GM23338 (cell line): Measurements from ENCODE around the gene KRTAP12-2. TPM values are rescaled to one million over a fixed set of nuclear protein-coding genes. Genes with fewer than 3 reads are reported as not detected.

Experiments
- ATAC-seq: fragments of 200-7000 bp; cut with Tn5 transposase; 3 replicates; pipeline ENCODE4 v1.9.1; 2020
- DNase-seq: peaks from one replicate; pipeline ENCODE4 v3.0.0-alpha.2; 2015; ENCODE audit warnings: low spot score
- H2AFZ ChIP-seq: fragments of 200-600 bp; sonication (generic); 2 replicates; pipeline ENCODE4 v1.8.0; 2016; ENCODE audit warnings: antibody characterized with exemption, mild to moderate bottlenecking, moderate library complexity
- H3F3A ChIP-seq: fragments of 200-600 bp; sonication (generic); replicated peaks from 2 replicates; pipeline ENCODE4 v1.8.0; 2017; ENCODE audit warnings: antibody characterized with exemption, mixed run types, low read depth
- H3K27ac ChIP-seq: fragments of 200-600 bp; sonication (generic); 2 replicates; pipeline ENCODE4 v1.6.1; 2016; ENCODE audit warnings: low read depth
- H3K27me3 ChIP-seq: fragments of 200-600 bp; sonication (generic); 2 replicates; pipeline ENCODE4 v1.8.0; 2016; ENCODE audit warnings: mild to moderate bottlenecking, mixed run types, moderate library complexity; ENCODE audit not compliant: insufficient read depth
- H3K36me3 ChIP-seq: fragments of 200-600 bp; sonication (generic); 2 replicates; pipeline ENCODE4 v1.8.0; 2016; ENCODE audit warnings: mild to moderate bottlenecking; ENCODE audit not compliant: insufficient read depth
- H3K4me1 ChIP-seq: fragments of 200-600 bp; sonication (generic); 2 replicates; pipeline ENCODE4 v1.8.0; 2016; ENCODE audit warnings: mild to moderate bottlenecking, moderate library complexity; ENCODE audit not compliant: insufficient read depth
- H3K4me2 ChIP-seq: fragments of 200-600 bp; sonication (generic); 2 replicates; pipeline ENCODE4 v1.7.1; 2017; ENCODE audit warnings: mixed run types
- H3K4me3 ChIP-seq: fragments of 200-600 bp; sonication (generic); 2 replicates; pipeline ENCODE4 v1.6.1; 2016; ENCODE audit warnings: mixed run types
- H3K79me2 ChIP-seq: fragments of 200-600 bp; sonication (generic); replicated peaks from 2 replicates; pipeline ENCODE4 v1.8.0; 2017; ENCODE audit warnings: mild to moderate bottlenecking; ENCODE audit not compliant: insufficient read depth
- H3K9me2 ChIP-seq: fragments of 200-600 bp; sonication (generic); 2 replicates; pipeline ENCODE4 v1.8.0; 2017; ENCODE audit not compliant: insufficient read depth
- H4K20me1 ChIP-seq: fragments of 200-600 bp; sonication (generic); replicated peaks from 2 replicates; pipeline ENCODE4 v1.8.0; 2017; ENCODE audit warnings: mild to moderate bottlenecking; ENCODE audit not compliant: insufficient read depth
- H3K27ac Mint-ChIP-seq: 2 replicates; pipeline ENCODE4 v1.8.0; 2020; ENCODE audit warnings: inconsistent platforms, mild to moderate bottlenecking, moderate library complexity, mixed read lengths
- H3K27me3 Mint-ChIP-seq: 3 replicates; pipeline ENCODE4 v1.8.0; 2022; ENCODE audit warnings: low read depth, mild to moderate bottlenecking, moderate library complexity, mixed read lengths, inconsistent platforms; ENCODE audit not compliant: insufficient read depth, poor library complexity
- H3K36me3 Mint-ChIP-seq: 3 replicates; pipeline ENCODE4 v1.8.0; 2021; ENCODE audit warnings: low read depth, mild to moderate bottlenecking, inconsistent platforms, moderate library complexity, mixed read lengths
- H3K4me1 Mint-ChIP-seq: 3 replicates; pipeline ENCODE4 v1.8.0; 2020; ENCODE audit warnings: mild to moderate bottlenecking, inconsistent platforms, mixed read lengths
- H3K4me3 Mint-ChIP-seq: 3 replicates; pipeline ENCODE4 v1.8.0; 2021; ENCODE audit warnings: moderate library complexity, mild to moderate bottlenecking, inconsistent platforms, mixed read lengths
- H3K9me3 Mint-ChIP-seq: 3 replicates; pipeline ENCODE4 v1.8.0; 2020; ENCODE audit warnings: moderate library complexity, mild to moderate bottlenecking, inconsistent platforms, mixed read lengths
- CREB1 ChIP-seq: fragments of 250-450 bp; sonication (Bioruptor Pico); IDR thresholded peaks from 2 replicates; pipeline ENCODE4 v1.5.0; 2020; ENCODE audit warnings: low read depth, mild to moderate bottlenecking, moderate library complexity
- EZH2 ChIP-seq: fragments of 200-600 bp; sonication (generic); IDR thresholded peaks from one replicate; pipeline ENCODE4 v1.8.0; 2017; ENCODE audit warnings: antibody characterized with exemption, mild to moderate bottlenecking, low read depth; ENCODE audit not compliant: unreplicated experiment
- EZH2phosphoT487 ChIP-seq: fragments of 200-600 bp; sonication (generic); IDR thresholded peaks from one replicate; pipeline ENCODE4 v1.8.1; 2018; ENCODE audit warnings: antibody characterized with exemption; ENCODE audit not compliant: unreplicated experiment
- STAT1 ChIP-seq: IDR thresholded peaks from one replicate; pipeline ENCODE4 v1.6.1; 2016; ENCODE audit warnings: antibody characterized with exemption; ENCODE audit not compliant: unreplicated experiment
- ZNF114 ChIP-seq: fragments of 250-450 bp; sonication (Bioruptor Pico); IDR thresholded peaks from 2 replicates; pipeline ENCODE4 v1.5.0; 2020; ENCODE audit warnings: mild to moderate bottlenecking, moderate library complexity
- ZNF331 ChIP-seq: fragments of 250-450 bp; sonication (Bioruptor Pico); IDR thresholded peaks from 2 replicates; pipeline ENCODE4 v1.5.0; 2020; ENCODE audit warnings: low read depth, mild to moderate bottlenecking, moderate library complexity
- polyA plus RNA-seq: library from polyadenylated mRNA; unstranded; fragments of >200 nt; fragmentation: Nextera tagmentation; extraction: Ambion mirVana; gene quantifications from 2 replicates; pipeline ENCODE4 v1.2.1, GENCODE V29; 2016
- total RNA-seq: library from RNA; depleted of rRNA; stranded (reverse); fragments of >200 nt; shearing (Covaris generic); gene quantifications from 2 replicates; pipeline ENCODE4 v1.2.3, GENCODE V29; 2014
- TF ChIP-seq, protein P1 (sequence below), 2 experiments: fragments of 200-600 bp in 1 of 2; sonication (generic) in 1 of 2; conservative IDR thresholded peaks; 2 replicates each; pipeline versions ENCODE4 v1.5.1 to v1.6.1; 2016 to 2017; ENCODE audit warnings: antibody characterized with exemption in 2 of 2, low read depth in 2 of 2, mild to moderate bottlenecking in 2 of 2, moderate library complexity in 1 of 2
- TF ChIP-seq, protein P2 (sequence below): IDR thresholded peaks from one replicate; pipeline ENCODE4 v1.6.1; 2018; ENCODE audit warnings: antibody characterized with exemption; ENCODE audit not compliant: unreplicated experiment
- TF ChIP-seq, protein P3 (sequence below): IDR thresholded peaks from 2 replicates; pipeline ENCODE4 v1.6.1; 2016; ENCODE audit warnings: antibody characterized with exemption

Gene KRTAP12-2
- total and polyA plus RNA-seq, 2 experiments from 2014 or later = not detected

DNA sequence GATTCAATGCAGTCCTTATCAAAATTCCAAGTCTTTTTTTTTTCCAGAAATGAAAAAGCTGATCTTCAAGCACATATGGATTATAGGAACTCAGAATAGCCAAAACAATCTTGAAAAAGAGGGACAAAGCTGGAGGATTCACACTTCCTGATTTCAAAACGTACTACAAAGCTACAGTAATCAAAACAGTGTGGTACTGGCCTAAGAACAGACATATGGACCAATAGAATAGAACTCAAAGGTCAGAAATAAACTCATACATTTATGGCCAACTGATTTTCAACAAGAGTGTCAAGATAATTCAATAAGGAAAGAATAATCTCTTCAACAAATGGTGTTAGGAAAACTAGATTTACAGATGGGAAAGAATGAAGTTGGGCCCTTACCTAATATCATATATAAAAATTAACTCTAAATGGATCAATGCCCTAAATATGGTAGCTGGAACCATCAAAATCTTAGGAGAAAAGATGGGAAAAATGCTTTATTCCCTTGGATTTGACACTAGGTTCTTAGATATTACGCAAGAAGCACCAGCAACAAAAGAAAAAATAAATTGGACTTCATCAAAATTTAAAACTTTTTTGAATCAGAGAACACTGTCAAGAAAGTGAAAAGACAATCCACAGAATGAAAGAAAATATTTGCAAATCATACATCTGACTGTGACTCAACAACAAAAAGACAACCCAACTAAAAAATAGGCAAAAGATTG, 26.2 kb upstream of the KRTAP12-2 start:
- peaks cover 7% of the 10 kb centered on the region; the same call in 1 of the 2 replicates for H3K4me1 ChIP-seq
- no peaks in the 10 kb centered on the region for H3K9me2 ChIP-seq
- H3K27me3 Mint-ChIP-seq = peaks cover 10% of the 10 kb centered on the region
- H2AFZ ChIP-seq = no peak overlapping the region
- H3K36me3 ChIP-seq = no peaks in the 10 kb centered on the region; the same call in 1 of the 2 replicates
- H3K36me3 Mint-ChIP-seq = peaks cover 17% of the 10 kb centered on the region; the same call in 1 of the 3 replicates
- H4K20me1 ChIP-seq = no peaks in the 10 kb centered on the region
- peaks cover 28% of the 10 kb centered on the region for H3K4me1 Mint-ChIP-seq
- ATAC-seq (no peak), DNase-seq (no peak)
- H3K27ac ChIP-seq = no peak overlapping the region
- no peak overlapping the region for H3K4me2 ChIP-seq
- no peaks in the 10 kb centered on the region for H3K27me3 ChIP-seq
- H3K27ac Mint-ChIP-seq = no peak overlapping the region
- no peak for TF ChIP-seq EZH2phosphoT487
- no peak for TF ChIP-seq ZNF114
- TF ChIP-seq, protein P1, sequence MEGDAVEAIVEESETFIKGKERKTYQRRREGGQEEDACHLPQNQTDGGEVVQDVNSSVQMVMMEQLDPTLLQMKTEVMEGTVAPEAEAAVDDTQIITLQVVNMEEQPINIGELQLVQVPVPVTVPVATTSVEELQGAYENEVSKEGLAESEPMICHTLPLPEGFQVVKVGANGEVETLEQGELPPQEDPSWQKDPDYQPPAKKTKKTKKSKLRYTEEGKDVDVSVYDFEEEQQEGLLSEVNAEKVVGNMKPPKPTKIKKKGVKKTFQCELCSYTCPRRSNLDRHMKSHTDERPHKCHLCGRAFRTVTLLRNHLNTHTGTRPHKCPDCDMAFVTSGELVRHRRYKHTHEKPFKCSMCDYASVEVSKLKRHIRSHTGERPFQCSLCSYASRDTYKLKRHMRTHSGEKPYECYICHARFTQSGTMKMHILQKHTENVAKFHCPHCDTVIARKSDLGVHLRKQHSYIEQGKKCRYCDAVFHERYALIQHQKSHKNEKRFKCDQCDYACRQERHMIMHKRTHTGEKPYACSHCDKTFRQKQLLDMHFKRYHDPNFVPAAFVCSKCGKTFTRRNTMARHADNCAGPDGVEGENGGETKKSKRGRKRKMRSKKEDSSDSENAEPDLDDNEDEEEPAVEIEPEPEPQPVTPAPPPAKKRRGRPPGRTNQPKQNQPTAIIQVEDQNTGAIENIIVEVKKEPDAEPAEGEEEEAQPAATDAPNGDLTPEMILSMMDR (conservative IDR thresholded peaks at IDR 0.05; ENCODE audit: low read depth in 2 of 2) = no peak
- no peak for TF ChIP-seq EZH2
- TF ChIP-seq STAT1 = no peak
- TF ChIP-seq, protein P2, sequence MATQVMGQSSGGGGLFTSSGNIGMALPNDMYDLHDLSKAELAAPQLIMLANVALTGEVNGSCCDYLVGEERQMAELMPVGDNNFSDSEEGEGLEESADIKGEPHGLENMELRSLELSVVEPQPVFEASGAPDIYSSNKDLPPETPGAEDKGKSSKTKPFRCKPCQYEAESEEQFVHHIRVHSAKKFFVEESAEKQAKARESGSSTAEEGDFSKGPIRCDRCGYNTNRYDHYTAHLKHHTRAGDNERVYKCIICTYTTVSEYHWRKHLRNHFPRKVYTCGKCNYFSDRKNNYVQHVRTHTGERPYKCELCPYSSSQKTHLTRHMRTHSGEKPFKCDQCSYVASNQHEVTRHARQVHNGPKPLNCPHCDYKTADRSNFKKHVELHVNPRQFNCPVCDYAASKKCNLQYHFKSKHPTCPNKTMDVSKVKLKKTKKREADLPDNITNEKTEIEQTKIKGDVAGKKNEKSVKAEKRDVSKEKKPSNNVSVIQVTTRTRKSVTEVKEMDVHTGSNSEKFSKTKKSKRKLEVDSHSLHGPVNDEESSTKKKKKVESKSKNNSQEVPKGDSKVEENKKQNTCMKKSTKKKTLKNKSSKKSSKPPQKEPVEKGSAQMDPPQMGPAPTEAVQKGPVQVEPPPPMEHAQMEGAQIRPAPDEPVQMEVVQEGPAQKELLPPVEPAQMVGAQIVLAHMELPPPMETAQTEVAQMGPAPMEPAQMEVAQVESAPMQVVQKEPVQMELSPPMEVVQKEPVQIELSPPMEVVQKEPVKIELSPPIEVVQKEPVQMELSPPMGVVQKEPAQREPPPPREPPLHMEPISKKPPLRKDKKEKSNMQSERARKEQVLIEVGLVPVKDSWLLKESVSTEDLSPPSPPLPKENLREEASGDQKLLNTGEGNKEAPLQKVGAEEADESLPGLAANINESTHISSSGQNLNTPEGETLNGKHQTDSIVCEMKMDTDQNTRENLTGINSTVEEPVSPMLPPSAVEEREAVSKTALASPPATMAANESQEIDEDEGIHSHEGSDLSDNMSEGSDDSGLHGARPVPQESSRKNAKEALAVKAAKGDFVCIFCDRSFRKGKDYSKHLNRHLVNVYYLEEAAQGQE = no peak
- TF ChIP-seq ZNF331 = no peak
- TF ChIP-seq CREB1 (CRISPR knock-in tag) = no peak
- TF ChIP-seq, protein P3, sequence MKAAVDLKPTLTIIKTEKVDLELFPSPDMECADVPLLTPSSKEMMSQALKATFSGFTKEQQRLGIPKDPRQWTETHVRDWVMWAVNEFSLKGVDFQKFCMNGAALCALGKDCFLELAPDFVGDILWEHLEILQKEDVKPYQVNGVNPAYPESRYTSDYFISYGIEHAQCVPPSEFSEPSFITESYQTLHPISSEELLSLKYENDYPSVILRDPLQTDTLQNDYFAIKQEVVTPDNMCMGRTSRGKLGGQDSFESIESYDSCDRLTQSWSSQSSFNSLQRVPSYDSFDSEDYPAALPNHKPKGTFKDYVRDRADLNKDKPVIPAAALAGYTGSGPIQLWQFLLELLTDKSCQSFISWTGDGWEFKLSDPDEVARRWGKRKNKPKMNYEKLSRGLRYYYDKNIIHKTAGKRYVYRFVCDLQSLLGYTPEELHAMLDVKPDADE = no peak
- no peak overlapping the region for H3K4me3 Mint-ChIP-seq
- H3K79me2 ChIP-seq = no peaks in the 10 kb centered on the region
- no peaks in the 10 kb centered on the region for H3F3A ChIP-seq
- H3K9me3 Mint-ChIP-seq = peaks cover 17% of the 10 kb centered on the region; the same call in 2 of the 3 replicates
- no peak overlapping the region for H3K4me3 ChIP-seq
